OCI-LY1 (cell line): ENCODE results near the gene CIZ1.

Experiments used
- CTCF ChIP-seq: fragments of 200-600 bp; sonication (generic), shearing (Covaris generic); IDR thresholded peaks from 2 replicates; pipeline ENCODE4 v1.5.1; 2017; ENCODE audit warnings: mild to moderate bottlenecking, antibody characterized with exemption, low read length, moderate library complexity, mixed read lengths
- EZH2 ChIP-seq: fragments of 200-600 bp; sonication (generic), shearing (Covaris generic); IDR thresholded peaks from 2 replicates; pipeline ENCODE4 v1.8.0; 2017; ENCODE audit warnings: borderline replicate concordance, mixed run types, mild to moderate bottlenecking, antibody characterized with exemption, low read length, moderate library complexity, mixed read lengths

- TF ChIP-seq EZH2 (no peak), CTCF (no peak)
Measured at GRCh38 chr9:128187361-128187760, 4.0 kb downstream of the CIZ1 start.
